Keratinocyte (primary cell): Measurements from ENCODE around the gene IRF8. TPM values are rescaled to one million over a fixed set of nuclear protein-coding genes. Genes with fewer than 3 reads are reported as not detected.

Experiments used
- DNase-seq: peaks from one replicate; pipeline ENCODE4 v3.0.0-alpha.2; 2011; ENCODE audit warnings: low read depth, missing footprints, low spot score
- FAIRE-seq: peaks from 2 replicates; lab custom pipeline; 2011; peaks lifted over from hg19 to GRCh38; lab: Jason Lieb, UNC
- H2AFZ ChIP-seq: 2 replicates; pipeline ENCODE4 v1.6.0; 2012; ENCODE audit warnings: low read length, control low read depth, inconsistent platforms; ENCODE audit not compliant: control insufficient read depth
- H3K27ac ChIP-seq: 2 replicates; pipeline ENCODE4 v1.5.1; 2011; ENCODE audit warnings: low read length; ENCODE audit not compliant: control insufficient read depth, insufficient read depth
- H3K27me3 ChIP-seq: 3 replicates; pipeline ENCODE4 v1.6.0; 2011; ENCODE audit warnings: low read length; ENCODE audit not compliant: control insufficient read depth, insufficient read depth; ENCODE audit errors: extremely low read depth
- H3K36me3 ChIP-seq, 2 experiments: 2 replicates in 1 of 2; 3 replicates in 1 of 2; pipeline ENCODE4 v1.5.1; 2011; ENCODE audit warnings: low read length in 2 of 2, mild to moderate bottlenecking in 1 of 2; ENCODE audit not compliant: control insufficient read depth in 2 of 2, insufficient read depth in 2 of 2; ENCODE audit errors: extremely low read depth in 1 of 2
- H3K4me1 ChIP-seq: 3 replicates; pipeline ENCODE4 v1.5.1; 2011; ENCODE audit warnings: low read length; ENCODE audit not compliant: control insufficient read depth, insufficient read depth; ENCODE audit errors: extremely low read depth
- H3K4me2 ChIP-seq: 3 replicates; pipeline ENCODE4 v1.6.0; 2011; ENCODE audit warnings: low read depth, low read length; ENCODE audit not compliant: control insufficient read depth, insufficient read depth; ENCODE audit errors: extremely low read depth
- H3K4me3 ChIP-seq, 3 experiments: fragments of 200-600 bp in 1 of 3; sonication (generic) in 1 of 3; 2 replicates in 2 of 3; 3 replicates in 1 of 3; pipeline ENCODE4 v1.5.1; 2011 to 2016; ENCODE audit warnings: low read length in 3 of 3, mild to moderate bottlenecking in 3 of 3, control low read depth in 2 of 3, inconsistent platforms in 1 of 3, low read depth in 1 of 3, mixed read lengths in 1 of 3, mixed run types in 1 of 3, moderate library complexity in 1 of 3; ENCODE audit not compliant: control insufficient read depth in 2 of 3, insufficient read depth in 2 of 3; ENCODE audit errors: extremely low read depth in 1 of 3
- H3K79me2 ChIP-seq: 2 replicates; pipeline ENCODE4 v1.6.0; 2012; ENCODE audit warnings: low read length; ENCODE audit not compliant: control insufficient read depth, insufficient read depth
- H3K9ac ChIP-seq: 3 replicates; pipeline ENCODE4 v1.6.0; 2011; ENCODE audit warnings: low read length; ENCODE audit not compliant: control insufficient read depth, insufficient read depth; ENCODE audit errors: extremely low read depth
- H3K9me1 ChIP-seq: 3 replicates; pipeline ENCODE4 v1.6.0; 2011; ENCODE audit warnings: low read length; ENCODE audit not compliant: control insufficient read depth, insufficient read depth; ENCODE audit errors: extremely low read depth
- H3K9me3 ChIP-seq: 2 replicates; pipeline ENCODE4 v1.5.1; 2012; ENCODE audit warnings: low read depth, low read length; ENCODE audit not compliant: control insufficient read depth
- H4K20me1 ChIP-seq: 3 replicates; pipeline ENCODE4 v1.6.0; 2011; ENCODE audit warnings: low read length; ENCODE audit not compliant: control insufficient read depth, insufficient read depth; ENCODE audit errors: extremely low read depth
- EZH2 ChIP-seq: IDR thresholded peaks from one replicate; pipeline ENCODE4 v1.6.1; 2012; ENCODE audit warnings: inconsistent platforms, mild to moderate bottlenecking, low read length, moderate library complexity
- dilution Hi-C: fragments of 300-500 bp; cut with MboI; formaldehyde crosslinking; loops from one replicate; pipeline ENCODE4 v1.7.0; 2020; ENCODE audit warnings: low sequenced_read_pairs; ENCODE audit not compliant: extremely low pct_ligation_motif_present
- polyA plus RNA-seq, 5 experiments: library from polyadenylated mRNA; depleted of rRNA in 3 of 5; stranded (reverse) in 3 of 5; stranded (forward) in 1 of 5; unstranded in 1 of 5; fragments of >200 nt; gene quantifications; 1 replicate in 1 of 5; 2 replicates in 3 of 5; 3 replicates in 1 of 5; pipeline versions ENCODE4 v1.2.1 to v1.2.3, GENCODE V29; 2011 to 2012; ENCODE audit warnings: missing spikeins in 2 of 5, low read depth in 1 of 5, low replicate concordance in 1 of 5
- TF ChIP-seq, protein P1 (sequence below), 3 experiments: IDR thresholded peaks in 1 of 3; conservative IDR thresholded peaks in 1 of 3; optimal IDR thresholded peaks in 1 of 3; 2 replicates in 2 of 3; 3 replicates in 1 of 3; pipeline versions ENCODE3 to v1.5.1; 2011; ENCODE audit warnings: low read length in 3 of 3, mild to moderate bottlenecking in 3 of 3, moderate library complexity in 2 of 3, control low read depth in 1 of 3, inconsistent platforms in 1 of 3; ENCODE audit not compliant: insufficient read depth in 2 of 3; ENCODE audit errors: extremely low read depth in 1 of 3

Gene IRF8
- polyA plus RNA-seq, 1 donor (not counting 4 experiments of a cell fraction or from before 2014, with no cell fraction given): not detected

GRCh38 chr16:85869206-85869605 is 29.8 kb upstream of the IRF8 start:
- dilution Hi-C loops: no loop called here
- Histone ChIP-seq H4K20me1 (no peaks in the 10 kb centered on the region), H3K36me3 (no peaks in the 10 kb centered on the region), H3K9ac (no peak overlapping the region), H3K27ac (no peak overlapping the region), H3K27me3 (peaks cover 15% of the 10 kb centered on the region), H3K4me3 (no peak overlapping the region), H3K9me1 (no peaks in the 10 kb centered on the region), H3K9me3 (no peaks in the 10 kb centered on the region), H2AFZ (no peak overlapping the region), H3K4me2 (no peak overlapping the region), H3K4me1 (no peaks in the 10 kb centered on the region), H3K79me2 (no peaks in the 10 kb centered on the region)
- no peak for TF ChIP-seq EZH2
- TF ChIP-seq, protein P1, sequence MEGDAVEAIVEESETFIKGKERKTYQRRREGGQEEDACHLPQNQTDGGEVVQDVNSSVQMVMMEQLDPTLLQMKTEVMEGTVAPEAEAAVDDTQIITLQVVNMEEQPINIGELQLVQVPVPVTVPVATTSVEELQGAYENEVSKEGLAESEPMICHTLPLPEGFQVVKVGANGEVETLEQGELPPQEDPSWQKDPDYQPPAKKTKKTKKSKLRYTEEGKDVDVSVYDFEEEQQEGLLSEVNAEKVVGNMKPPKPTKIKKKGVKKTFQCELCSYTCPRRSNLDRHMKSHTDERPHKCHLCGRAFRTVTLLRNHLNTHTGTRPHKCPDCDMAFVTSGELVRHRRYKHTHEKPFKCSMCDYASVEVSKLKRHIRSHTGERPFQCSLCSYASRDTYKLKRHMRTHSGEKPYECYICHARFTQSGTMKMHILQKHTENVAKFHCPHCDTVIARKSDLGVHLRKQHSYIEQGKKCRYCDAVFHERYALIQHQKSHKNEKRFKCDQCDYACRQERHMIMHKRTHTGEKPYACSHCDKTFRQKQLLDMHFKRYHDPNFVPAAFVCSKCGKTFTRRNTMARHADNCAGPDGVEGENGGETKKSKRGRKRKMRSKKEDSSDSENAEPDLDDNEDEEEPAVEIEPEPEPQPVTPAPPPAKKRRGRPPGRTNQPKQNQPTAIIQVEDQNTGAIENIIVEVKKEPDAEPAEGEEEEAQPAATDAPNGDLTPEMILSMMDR (optimal IDR thresholded peaks at IDR 0.05 in 1 of 3, IDR thresholded peaks at IDR 0.05 in 1 of 3, conservative IDR thresholded peaks at IDR 0.05 in 1 of 3; ENCODE audit: extremely low read depth in 1 of 3, insufficient read depth in 2 of 3, low read length in 3 of 3): no peak
- DNase-seq (no peak), FAIRE-seq (no peak)

GRCh38 chr16:85869785-85870558 is 29.0 kb upstream of the IRF8 start:
- Histone ChIP-seq H3K4me1 (no peaks in the 10 kb centered on the region), H3K9ac (no peak overlapping the region), H3K27ac (no peak overlapping the region), H3K4me2 (no peak overlapping the region), H3K36me3 (no peaks in the 10 kb centered on the region), H3K27me3 (peaks cover 15% of the 10 kb centered on the region), H2AFZ (no peak overlapping the region), H3K9me1 (no peaks in the 10 kb centered on the region), H3K9me3 (no peaks in the 10 kb centered on the region), H3K4me3 (no peak overlapping the region), H4K20me1 (no peaks in the 10 kb centered on the region), H3K79me2 (no peaks in the 10 kb centered on the region)
- FAIRE-seq (no peak), DNase-seq (no peak)
- dilution Hi-C loops: no loop called here
- TF ChIP-seq, protein P1 (optimal IDR thresholded peaks at IDR 0.05 in 1 of 3, IDR thresholded peaks at IDR 0.05 in 1 of 3, conservative IDR thresholded peaks at IDR 0.05 in 1 of 3; ENCODE audit: extremely low read depth in 1 of 3, insufficient read depth in 2 of 3, low read length in 3 of 3): no peak
